Posterior cingulate gyrus (tissue), 11 donors: ENCODE results near the gene KCNJ5.
A peak's percentile ranks its signal among the peaks of the same experiment; 100 is the strongest.

Experiments
- DNase-seq, 10 donors: peaks; one replicate each; pipeline versions ENCODE4 v3.0.0 to v3.0.0-alpha.2; 2020 to 2021; ENCODE audit warnings: mixed read lengths in 3 of 10
- intact Hi-C: fragments of 100-400 bp; cut with DNase I; formaldehyde crosslinking; loops from one replicate; pipeline ENCODE4 v1.15.1; 2023

The KCNJ5 gene

DNA sequence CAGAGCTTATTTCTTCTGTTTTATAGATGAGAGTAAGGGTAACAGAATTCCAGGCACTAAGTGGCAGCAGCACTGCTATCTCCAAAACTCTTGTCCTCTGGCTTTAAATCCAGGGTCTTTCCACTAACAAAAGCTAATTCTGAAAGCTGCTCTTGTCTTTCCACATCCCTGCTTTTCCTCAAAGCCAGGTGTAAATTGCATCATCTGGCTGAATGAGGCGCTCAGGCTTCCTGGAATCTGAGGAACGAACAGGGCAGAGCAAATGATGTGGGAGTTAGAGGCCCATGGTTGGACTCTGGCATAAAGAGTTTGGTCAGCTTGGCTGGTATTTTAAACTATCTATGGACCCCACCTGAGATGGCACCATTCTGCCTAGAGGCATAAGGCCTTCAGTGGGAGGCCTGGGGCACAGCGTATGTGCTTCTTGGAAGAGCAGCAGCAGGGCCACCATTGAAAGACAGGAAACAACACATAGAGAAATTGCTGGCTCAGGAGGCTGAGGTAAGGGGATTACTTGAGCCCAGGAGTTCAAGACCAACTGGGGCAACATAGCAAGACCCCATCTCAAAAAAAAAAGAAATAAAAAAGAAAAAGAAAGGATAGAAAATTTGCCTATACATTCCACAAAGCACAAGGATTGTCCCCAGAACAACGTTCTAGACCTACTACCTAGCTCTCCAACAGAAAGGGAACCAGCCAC, 1.9 kb downstream of the KCNJ5 start:
- intact Hi-C loops: no loop called here
- no peak for DNase-seq

DNA sequence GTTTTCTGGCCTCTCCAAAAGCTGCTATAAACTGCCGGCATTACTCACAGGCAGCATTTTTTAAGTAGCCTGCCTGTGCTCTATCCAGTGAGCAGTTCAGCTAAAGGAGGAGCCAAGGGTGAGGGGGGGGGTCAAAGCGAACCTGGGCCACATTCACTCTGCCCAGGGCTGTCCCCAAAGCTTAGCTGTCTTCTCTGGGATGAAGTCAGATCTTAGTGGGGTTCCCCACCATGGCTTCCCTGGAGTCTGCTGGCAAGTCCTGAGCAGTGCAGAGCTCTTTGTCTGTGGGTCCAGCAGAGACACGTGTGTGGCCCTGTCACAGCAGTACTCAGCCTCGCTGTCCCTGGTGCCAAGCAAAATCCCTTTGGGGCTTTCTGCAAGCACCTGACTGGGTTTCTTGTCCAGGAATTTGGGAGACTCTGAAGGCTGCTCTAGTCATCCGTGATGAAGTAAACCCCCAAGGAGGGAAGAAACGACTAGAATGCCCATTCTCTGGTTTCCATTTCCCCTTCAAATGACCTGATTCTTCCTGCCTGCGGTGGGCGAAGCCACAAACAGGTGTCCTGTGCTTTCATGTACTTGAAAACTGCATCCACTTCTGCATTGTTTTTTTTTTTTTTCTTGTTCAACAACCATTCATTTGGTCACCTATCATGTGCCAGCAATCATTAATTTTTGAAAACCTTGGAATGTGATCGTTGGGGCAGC, 2.6 kb downstream of the KCNJ5 start:
- intact Hi-C loops: no loop called here
- peak in 1 of 10 donors; percentile 73 for DNase-seq

DNA sequence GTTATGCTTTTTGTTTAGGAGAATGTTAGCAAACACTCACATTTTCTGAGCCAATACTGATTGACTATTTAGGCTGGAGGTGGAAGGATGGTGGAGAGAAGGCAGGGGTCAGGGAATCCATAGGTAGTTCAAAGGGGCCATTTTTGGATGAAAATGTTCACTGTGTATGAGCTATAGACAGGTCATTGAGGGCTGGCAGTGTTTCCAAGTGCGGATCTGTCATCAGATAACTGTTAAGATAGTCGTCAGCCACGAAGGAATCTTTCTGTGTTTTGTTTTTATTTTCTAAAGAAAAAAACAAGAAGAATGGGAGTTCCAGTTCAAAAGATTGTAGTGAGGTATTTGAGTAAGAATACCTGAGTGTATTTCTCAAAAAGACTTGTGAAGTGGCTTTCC, 3.1 kb downstream of the KCNJ5 start:
- intact Hi-C loops: no loop called here
- DNase-seq: no peak

DNA sequence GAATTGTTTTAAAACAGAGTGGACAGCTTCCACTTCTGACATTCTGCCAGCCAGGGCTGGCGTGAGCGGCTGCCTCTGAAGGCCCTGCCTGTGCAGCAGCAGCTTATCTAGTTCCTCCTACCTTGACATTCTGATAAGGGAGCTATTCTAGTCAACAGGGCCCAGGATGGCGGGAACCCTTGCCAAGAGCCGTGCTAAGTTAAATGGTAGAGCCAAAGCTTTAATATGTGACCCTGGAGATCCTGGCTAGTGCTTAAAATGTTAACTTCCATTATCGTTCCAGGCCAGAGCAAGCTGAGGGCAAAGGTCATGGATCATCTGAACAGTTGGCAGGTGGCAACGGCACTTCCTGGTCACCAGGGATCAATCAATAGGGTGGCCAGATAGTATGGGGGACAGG, 3.5 kb downstream of the KCNJ5 start:
- intact Hi-C loops: no loop called here

DNA sequence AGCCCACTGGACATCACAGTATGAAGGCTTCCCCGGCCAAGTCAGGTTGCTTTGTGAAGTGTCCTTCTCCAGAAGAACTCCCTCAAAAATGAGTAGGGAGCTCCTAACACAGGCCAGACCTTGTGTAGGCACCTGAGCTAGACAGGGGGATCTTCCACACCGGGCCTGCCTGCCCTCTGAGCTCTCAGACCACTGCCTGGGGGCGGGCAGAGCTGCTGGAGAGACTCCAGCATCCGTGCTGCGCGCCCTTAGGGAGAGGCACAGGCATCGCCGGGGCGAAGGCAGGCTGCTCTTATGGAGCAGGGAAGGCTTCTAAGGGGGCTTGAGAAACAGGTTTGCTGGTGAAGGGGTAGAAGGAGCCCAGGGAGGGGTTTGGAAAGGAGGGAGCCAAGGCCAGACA, 4.4 kb downstream of the KCNJ5 start:
- intact Hi-C loops: no loop called here
- no peak for DNase-seq

More for the DNA sequence above, 3.5 kb downstream of the KCNJ5 start:
- peak in 1 of 10 donors; percentile 75 for DNase-seq

DNA sequence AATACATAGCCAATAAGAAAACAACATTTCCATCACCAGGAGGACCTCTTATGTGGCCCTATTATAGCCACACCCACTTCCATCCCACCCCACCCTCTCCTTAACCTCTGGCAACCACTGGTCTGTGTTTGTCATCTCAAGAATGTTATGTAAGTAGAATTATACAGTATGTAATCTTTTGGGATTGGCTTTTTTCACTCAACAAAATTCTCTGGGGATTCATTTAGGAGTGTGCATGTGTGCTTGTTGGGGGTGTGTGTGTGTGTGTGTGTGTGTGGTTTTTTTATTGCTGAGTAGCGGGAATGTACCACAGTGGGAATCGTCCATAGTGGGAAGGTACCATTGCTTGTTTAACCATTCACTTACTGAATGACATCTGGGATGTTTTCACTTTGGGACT, 5.2 kb downstream of the KCNJ5 start:
- intact Hi-C loops: no loop called here
- DNase-seq: no peak

DNA sequence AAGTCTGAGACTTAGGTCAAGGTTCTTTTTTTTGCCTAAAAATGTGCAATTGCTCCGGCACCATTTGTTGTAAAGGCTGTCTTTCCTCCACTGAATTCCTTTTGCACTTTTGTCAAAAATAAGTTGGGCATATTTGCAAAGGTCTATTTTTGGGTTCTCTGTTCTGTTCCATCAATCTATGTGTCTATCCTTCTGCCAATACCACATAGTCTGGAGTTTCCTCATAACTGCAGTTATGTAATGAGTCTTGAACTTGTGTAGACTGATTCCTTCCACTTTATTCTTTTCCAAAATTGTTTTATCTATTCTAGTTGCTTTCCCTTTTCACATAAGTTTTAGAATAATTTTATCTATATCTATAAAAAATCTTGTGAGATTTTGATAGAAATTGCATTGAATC, 6.7 kb downstream of the KCNJ5 start:
- intact Hi-C loops: no loop called here
- DNase-seq: no peak

DNA sequence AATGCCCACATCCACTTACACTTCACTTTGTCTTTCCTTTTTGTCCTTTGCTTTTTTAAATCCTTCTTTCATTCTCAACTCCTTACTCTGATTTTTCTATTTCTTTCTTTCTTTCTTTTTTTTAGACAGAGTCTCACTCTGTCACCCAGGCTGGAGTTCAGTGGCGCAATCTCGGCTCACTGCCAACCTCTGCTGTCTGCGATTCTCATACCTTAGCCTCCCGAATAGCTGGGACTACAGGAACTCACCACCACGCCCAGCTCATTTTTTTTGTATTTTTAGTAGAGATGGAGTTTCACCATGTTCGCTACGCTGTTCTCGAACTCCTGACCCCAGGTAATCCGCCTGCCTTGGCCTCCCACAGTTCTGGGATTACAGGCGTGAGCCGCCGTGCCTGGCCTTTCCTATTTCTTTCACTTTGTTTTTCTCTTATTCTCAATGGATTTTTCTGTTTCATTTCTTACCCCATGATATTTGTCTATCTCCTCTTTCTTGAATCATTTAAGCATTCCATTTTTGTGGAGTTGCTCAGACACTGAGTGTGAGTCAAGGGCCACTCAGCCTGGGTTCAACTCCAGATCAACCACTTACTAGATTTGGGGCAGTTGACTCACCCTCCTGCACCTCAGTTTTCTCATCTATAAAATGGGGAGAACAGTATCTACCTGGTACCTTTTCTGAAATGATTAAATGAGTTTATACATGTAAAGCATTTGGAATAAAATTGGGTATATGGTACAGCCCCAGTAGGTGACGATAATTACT, 7.6 kb downstream of the KCNJ5 start:
- intact Hi-C loops: no loop called here
- DNase-seq: peak in 1 of 10 donors; percentile 46

DNA sequence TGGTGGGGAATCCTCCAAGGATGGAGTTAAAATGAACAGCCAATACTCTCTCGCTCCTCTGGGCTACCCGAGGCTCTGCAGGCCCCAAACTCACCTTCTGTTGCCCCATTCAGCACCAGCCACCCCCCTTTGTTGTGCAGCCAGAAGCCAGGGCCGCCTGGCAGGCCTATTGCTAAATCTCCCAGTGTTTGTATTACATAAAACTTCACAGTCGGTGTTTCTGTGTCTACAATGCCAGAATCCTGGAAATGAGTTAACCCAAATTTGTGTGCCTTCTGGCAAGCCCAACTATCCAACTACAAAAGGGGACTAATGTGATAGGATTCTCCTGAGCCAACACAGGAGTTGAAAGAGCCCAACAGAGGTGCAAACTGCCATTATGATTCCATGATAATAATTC, 9.3 kb downstream of the KCNJ5 start:
- intact Hi-C loops: loop anchor here (5.0 kb wide), 1 partner anchor 42 kb away; the partner anchor contains the start of gene TP53AIP1
- DNase-seq: peak in 1 of 10 donors; percentile 67

DNA sequence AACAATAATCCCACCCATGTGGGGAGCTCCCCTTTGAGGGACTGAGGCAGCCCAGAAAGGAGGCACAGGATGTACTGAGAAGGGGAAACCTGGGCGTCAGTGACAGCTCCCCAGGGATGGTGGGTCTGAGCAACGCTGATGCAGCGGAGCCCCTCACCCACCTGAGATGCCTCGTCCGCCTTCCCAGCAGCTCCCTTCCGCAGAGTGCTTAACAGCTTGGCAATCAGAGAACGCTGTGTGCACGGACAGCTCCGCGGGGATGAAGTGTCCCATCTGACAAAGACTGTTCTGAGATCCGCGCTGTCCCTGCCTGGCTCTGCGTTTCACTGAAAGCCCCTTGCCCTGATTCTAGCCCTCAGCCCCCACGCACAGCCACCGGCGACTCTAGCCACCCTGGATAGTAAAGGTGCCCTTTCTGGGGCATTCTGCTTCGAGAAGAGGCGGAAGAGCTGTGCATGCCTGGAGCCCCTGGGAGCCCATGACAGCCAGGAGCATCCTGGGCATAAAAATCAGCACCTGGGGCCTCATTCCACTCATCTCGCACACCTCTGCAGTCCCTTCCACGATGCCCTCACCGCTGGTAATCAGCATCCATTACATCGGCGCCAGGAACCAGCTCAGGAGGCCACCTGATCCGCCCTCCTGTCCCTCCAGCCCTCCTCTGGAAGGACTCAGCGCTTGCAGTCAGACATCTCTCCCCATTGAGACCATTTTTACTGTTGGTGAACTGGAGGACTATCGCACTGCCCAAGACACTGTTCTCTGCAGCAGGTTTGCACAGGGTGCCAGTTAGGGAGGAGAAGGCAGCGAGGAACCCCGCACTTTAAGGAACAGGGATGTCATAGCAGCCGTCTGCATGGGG, 10.7 kb downstream of the KCNJ5 start:
- intact Hi-C loops: loop anchor here (5.0 kb wide), 1 partner anchor 40 kb away; the partner anchor contains the start of gene TP53AIP1
- DNase-seq: peak in 1 of 10 donors; percentile 70

DNA sequence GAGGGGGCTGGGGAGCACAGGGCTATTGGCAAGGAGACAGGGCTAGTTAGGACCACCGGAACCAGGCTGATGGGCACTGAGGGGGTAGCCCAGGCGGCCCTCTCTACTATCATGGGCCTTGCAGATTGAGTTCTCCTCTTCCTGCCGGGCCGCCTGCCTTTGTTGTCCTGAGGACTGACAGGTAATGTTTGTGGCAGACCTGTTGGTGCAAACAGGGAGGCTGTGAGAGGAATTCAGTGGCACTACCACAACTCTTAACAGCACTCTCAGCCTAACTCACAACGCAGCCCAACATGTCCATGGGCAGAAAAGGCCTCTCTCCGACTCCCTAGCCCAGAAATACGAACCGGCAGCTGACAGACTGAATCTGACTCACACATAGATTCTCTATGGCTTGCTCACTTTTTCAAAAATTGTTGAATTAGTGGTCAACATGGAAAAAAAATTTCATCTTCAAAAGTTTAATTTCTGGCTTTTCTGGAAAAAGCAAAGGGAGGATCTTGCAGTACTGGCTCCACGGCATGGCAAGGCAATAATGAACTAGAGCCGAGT, 11.4 kb downstream of the KCNJ5 start:
- peak in 1 of 10 donors; percentile 72 for DNase-seq

DNA sequence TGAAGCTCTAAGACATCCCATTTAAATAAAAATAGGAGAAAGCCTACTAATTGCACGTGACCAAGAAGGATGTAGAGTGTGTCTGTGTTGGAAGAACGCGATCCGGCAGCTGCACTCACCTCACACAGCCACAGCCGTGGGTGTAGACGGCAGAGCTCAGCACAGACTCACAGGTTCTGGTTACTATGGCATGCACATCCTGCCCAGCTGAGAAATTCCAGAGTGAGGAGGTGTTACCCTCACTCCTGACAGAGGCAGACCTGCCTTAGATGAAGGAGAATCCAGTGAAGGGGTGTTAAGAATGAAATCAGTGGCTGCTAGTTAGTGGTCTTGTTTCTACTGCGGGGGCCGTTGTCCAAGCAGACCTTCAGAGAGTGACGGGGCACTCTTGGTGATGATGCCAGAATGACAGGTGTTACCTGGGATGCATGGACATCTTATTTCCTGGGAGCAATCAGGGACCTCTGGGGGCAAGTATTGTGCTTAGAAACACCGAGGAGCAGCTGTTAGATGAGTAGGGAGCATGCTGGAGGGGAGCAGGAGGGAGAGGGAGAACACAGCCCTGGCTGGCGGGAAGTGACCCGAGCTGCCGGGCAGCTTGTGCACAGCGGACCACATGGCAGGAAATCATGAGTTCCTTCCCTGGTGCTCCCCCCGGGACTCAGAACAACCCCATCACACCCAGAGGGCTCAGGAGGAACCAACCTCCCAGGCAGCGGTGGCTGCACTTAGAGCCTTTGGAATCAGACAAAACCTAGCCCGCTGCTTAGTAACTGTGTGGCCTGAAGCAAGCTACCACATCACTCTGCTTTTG, 12.3 kb downstream of the KCNJ5 start:
- intact Hi-C loops: loop anchor here (5.0 kb wide), 1 partner anchor 39 kb away; the partner anchor contains the start of gene TP53AIP1

More for the DNA sequence above, 11.4 kb downstream of the KCNJ5 start:
- intact Hi-C loops: loop anchor here (5.0 kb wide), 1 partner anchor 40 kb away; the partner anchor contains the start of gene TP53AIP1

DNA sequence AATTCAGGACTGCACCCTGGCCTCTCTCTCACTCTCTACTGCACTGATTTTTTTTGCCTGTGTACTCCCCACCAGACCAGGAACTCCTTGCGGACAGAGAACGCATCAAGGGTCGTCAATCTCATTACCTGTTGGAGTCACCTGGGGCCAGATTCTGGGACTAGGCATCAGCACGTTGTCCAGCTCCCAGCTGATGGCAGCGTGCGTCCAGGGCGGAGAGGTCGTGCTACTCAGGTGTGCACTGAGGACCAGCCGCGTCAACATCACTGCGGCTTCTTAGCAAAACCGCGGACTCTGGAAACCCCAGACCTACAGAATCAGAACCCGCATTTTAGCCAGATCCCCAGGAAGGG, 13.1 kb downstream of the KCNJ5 start:
- intact Hi-C loops: loop anchor here (5.0 kb wide), 1 partner anchor 38 kb away; the partner anchor contains the start of gene TP53AIP1
- DNase-seq: no peak

More for the DNA sequence above, 12.3 kb downstream of the KCNJ5 start:
- DNase-seq: peak in 5 of 10 donors; percentile 23 to 90 (median 43)

DNA sequence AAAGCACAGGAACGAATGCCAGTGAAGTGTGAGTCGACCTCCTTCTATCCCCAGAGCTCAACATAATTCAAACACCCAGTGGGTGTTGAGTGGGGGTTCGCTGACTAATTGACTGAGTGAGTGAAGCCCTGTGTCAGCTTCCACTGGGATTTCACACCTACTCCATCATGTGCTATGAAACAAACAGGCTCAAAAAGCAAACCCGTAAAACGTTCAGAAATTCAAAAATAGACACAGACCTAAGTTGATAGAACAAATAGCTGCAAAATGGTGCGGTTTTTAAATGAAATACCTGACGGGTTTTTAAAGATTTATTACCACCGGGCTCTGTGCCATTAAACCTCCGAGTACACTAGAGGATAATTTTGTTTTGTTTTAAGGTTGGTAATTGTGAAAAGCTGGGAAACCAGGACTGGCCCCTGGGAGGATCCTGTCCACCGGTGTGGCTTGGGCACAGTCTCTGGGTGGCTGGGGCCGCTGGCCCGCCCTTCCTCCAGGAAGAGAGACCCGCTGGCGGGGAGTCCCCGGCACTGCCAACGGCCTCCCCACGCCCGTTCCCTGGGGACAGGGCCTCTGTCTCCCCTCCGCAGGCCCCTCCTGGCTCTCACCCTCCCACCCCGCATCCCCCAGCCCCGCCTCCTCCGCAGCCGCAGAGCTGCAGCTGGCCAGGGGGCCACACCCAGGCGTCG, 13.6 kb downstream of the KCNJ5 start:
- intact Hi-C loops: loop anchor here (5.0 kb wide), 1 partner anchor 38 kb away; the partner anchor contains the start of gene TP53AIP1
- no peak for DNase-seq

DNA sequence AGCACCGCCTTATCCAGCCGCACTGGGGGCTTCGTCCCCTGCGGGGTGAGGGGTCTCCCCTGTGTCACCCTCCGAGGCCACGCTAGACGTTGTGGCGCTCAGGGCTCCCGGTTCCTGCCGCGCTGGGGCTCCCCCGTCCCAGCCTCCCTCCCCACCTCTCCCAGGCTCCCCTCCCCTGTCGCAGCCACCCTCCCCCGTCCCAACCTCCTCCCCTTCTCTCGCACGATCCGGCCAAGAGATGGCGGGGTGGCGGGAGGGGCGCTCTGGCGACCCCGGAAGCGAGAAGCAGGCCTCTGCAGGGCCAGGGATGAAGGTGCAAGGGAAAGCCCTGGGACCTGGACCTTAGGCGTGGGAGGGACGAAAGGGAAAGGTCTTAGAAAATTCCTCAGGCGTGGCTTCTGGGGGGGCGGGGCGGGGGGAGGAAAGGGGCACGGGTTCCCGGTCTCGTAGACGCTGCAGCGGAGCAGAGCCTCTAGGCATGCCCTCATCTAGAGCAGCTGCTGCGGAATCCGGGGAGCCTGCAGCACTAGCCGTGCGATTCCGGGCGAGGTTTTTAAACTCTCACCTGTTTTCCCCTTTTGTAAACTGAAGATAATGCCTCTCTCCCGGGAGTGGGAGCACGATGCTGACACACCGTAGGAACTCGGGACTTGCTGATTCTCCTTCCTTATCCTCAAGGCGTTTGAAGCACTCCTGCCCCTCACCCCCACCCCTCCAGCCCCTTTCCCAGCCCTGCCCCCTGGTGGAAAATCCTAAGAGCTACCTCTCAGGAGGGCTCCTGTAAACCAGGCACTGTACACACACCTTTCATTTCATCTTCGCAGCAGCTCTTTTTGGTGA, 14.4 kb downstream of the KCNJ5 start:
- intact Hi-C loops: no loop called here
- no peak for DNase-seq

DNA sequence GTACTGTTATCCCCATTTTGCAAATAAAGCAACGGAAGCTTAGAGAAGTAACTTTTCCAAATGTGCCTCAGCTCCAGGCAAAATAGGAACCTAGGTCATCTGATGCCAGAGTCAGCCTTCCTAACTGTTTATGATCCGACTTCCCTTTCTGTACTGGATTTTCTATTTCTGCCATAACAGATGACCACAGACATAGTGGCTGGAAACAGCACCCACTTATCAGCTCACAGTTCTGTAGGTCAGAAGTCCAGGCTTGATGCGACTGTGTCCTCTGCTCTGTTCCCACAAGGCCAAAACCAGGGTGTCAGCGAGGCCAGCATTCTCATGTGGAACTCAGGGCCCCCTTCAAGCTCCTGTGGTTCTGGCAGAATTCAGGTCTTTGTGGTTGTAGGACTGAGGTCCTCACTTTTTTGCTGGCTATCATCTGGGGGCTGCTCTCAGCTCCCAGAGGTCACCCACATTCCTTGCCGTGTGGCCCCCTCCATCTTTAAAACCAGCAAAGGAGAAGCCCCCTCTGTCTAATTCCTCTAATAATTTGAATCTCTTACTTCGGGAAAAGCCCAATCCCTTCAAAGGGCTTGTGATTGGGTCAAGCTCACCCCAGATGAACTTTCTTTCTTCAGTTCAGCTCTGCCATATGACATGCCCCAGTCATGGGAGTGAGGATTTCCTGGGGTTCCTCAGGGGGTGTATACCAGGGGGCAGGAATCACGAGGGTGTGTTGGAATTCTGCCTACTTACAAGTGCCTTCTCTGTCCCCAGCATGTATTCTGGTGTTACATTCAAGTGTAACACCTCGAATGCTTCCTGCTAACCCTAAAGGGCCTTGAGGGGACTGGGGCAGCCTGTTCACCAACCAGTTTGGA, 15.3 kb downstream of the KCNJ5 start:
- intact Hi-C loops: no loop called here
- peak in 1 of 10 donors; percentile 22 for DNase-seq
